B cell (primary cell): ENCODE data around the gene PDIA4. TPM values are rescaled to one million over a fixed set of nuclear protein-coding genes. Genes with fewer than 3 reads are reported as not detected.

ENCODE experiments used
- ATAC-seq: fragments of 200-7000 bp; cut with Tn5 transposase; one replicate; pipeline ENCODE4 v1.10.0; 2021; ENCODE audit warnings: low read depth, mild to moderate bottlenecking, moderate number of reproducible peaks, moderate library complexity
- CTCF ChIA-PET: fragments of 350-600 bp; sonication (Branson Sonifier 250); formaldehyde crosslinking; loops from one replicate; lab custom pipeline; 2021; ENCODE audit warnings: antibody characterized with exemption, inconsistent platforms; lab: Charles Lee
- POLR2A ChIA-PET: fragments of 350-600 bp; sonication (Branson Sonifier 250); formaldehyde crosslinking; loops from one replicate; lab custom pipeline; 2021; ENCODE audit warnings: antibody characterized with exemption; lab: Charles Lee
- DNase-seq: peaks from one replicate; pipeline ENCODE4 v3.0.0; 2013
- H2AFZ ChIP-seq: 2 replicates; pipeline ENCODE4 v1.6.1; 2012; ENCODE audit warnings: mild to moderate bottlenecking, low read depth, low read length; ENCODE audit not compliant: insufficient read depth, poor library complexity, severe bottlenecking
- H3K27ac ChIP-seq, 2 donors: 1 replicate in 1 of 2; 2 replicates in 1 of 2; pipeline ENCODE4 v1.5.1; 2012 to 2013; ENCODE audit warnings: low read length in 2 of 2, mild to moderate bottlenecking in 2 of 2, moderate library complexity in 1 of 2
- H3K27me3 ChIP-seq, 4 experiments: fragments of 200-600 bp in 1 of 4; sonication (generic) in 1 of 4; replicated peaks in 1 of 4; 1 replicate in 2 of 4; 2 replicates in 2 of 4; pipeline versions ENCODE4 v1.6.1 to v1.7.0; 2013 to 2016; ENCODE audit warnings: low read length in 3 of 4, mild to moderate bottlenecking in 2 of 4, mixed read lengths in 1 of 4, moderate library complexity in 1 of 4; ENCODE audit not compliant: insufficient read depth in 4 of 4, control insufficient read depth in 3 of 4; ENCODE audit errors: control extremely low read depth in 1 of 4
- H3K36me3 ChIP-seq, 2 experiments: replicated peaks in 1 of 2; 1 replicate in 1 of 2; 2 replicates in 1 of 2; pipeline versions ENCODE4 v1.6.1 to v1.7.1; 2013; ENCODE audit warnings: low read length in 1 of 2; ENCODE audit not compliant: insufficient read depth in 2 of 2, control insufficient read depth in 1 of 2; ENCODE audit errors: control extremely low read depth in 1 of 2, extremely low read depth in 1 of 2
- H3K4me1 ChIP-seq, 2 donors: fragments of 200-600 bp in 1 of 2; sonication (generic) in 1 of 2; 1 replicate in 1 of 2; 2 replicates in 1 of 2; pipeline versions ENCODE4 v1.5.1 to v1.6.1; 2013 to 2017; ENCODE audit warnings: low read length in 2 of 2; ENCODE audit not compliant: control insufficient read depth in 2 of 2, insufficient read depth in 2 of 2
- H3K4me2 ChIP-seq: replicated peaks from 2 replicates; pipeline ENCODE3; 2012; ENCODE audit warnings: mild to moderate bottlenecking, low read depth, low read length; ENCODE audit not compliant: poor library complexity, severe bottlenecking
- H3K4me3 ChIP-seq, 5 experiments: fragments of 200-600 bp in 1 of 5; sonication (generic) in 1 of 5; 1 replicate in 3 of 5; 2 replicates in 2 of 5; pipeline versions ENCODE4 v1.5.1 to v1.7.0; 2011 to 2016; ENCODE audit warnings: low read length in 4 of 5, mild to moderate bottlenecking in 4 of 5, low read depth in 2 of 5, control low read depth in 1 of 5, moderate library complexity in 1 of 5; ENCODE audit not compliant: insufficient read depth in 1 of 5; ENCODE audit errors: control extremely low read depth in 1 of 5, extremely low read depth in 1 of 5
- H3K79me2 ChIP-seq: fragments of 200-600 bp; sonication (generic); one replicate; pipeline ENCODE4 v1.6.0; 2016; ENCODE audit warnings: low read length; ENCODE audit not compliant: control insufficient read depth, insufficient read depth
- H3K9ac ChIP-seq: fragments of 200-600 bp; sonication (generic); 2 replicates; pipeline ENCODE4 v1.6.1; 2017; ENCODE audit warnings: mild to moderate bottlenecking, low read length, moderate library complexity
- H3K9me3 ChIP-seq, 3 donors: one replicate each; pipeline versions ENCODE4 v1.6.1 to v1.7.1; 2013; ENCODE audit warnings: low read length in 2 of 3; ENCODE audit not compliant: control insufficient read depth in 2 of 3, insufficient read depth in 1 of 3; ENCODE audit errors: control extremely low read depth in 1 of 3
- H4K20me1 ChIP-seq: 2 replicates; pipeline ENCODE4 v1.6.0; 2012; ENCODE audit warnings: mild to moderate bottlenecking, low read length; ENCODE audit not compliant: insufficient read depth, control insufficient read depth, poor library complexity, severe bottlenecking
- H3K27ac Mint-ChIP-seq: one replicate; pipeline ENCODE4 v1.8.0; 2021; ENCODE audit warnings: mixed read lengths
- H3K27me3 Mint-ChIP-seq: one replicate; pipeline ENCODE4 v1.8.0; 2021; ENCODE audit warnings: mixed read lengths
- H3K4me1 Mint-ChIP-seq: one replicate; pipeline ENCODE4 v1.8.0; 2021; ENCODE audit warnings: mixed read lengths
- H3K4me3 Mint-ChIP-seq: one replicate; pipeline ENCODE4 v1.8.0; 2021; ENCODE audit warnings: mixed read lengths
- H3K9me3 Mint-ChIP-seq: one replicate; pipeline ENCODE4 v1.8.0; 2022; ENCODE audit warnings: mixed read lengths; ENCODE audit not compliant: insufficient read depth
- CTCF ChIP-seq: fragments of 200-600 bp; IDR thresholded peaks from one replicate; pipeline ENCODE4 v1.8.0; 2022; ENCODE audit warnings: antibody characterized with exemption, mild to moderate bottlenecking
- EZH2 ChIP-seq: IDR thresholded peaks from 2 replicates; pipeline ENCODE4 v1.6.1; 2012; ENCODE audit warnings: borderline replicate concordance, low read depth, mild to moderate bottlenecking, moderate library complexity, low read length; ENCODE audit not compliant: insufficient read depth, poor library complexity, severe bottlenecking
- WGBS: methylation state at CpG from one replicate; pipeline ENCODE4 v1.1.5; 2013; ENCODE audit warnings: missing lambda C conversion rate; ENCODE audit not compliant: insufficient coverage; 5-methylcytosine and 5-hydroxymethylcytosine counted together
- intact Hi-C: fragments of 100-400 bp; cut with micrococcal nuclease; formaldehyde crosslinking; loops from one replicate; pipeline ENCODE4 v1.10.0; 2022
- polyA plus RNA-seq: library from polyadenylated mRNA; depleted of rRNA; stranded (reverse); fragments of >200 nt; gene quantifications from 2 replicates; pipeline ENCODE4 v1.2.3, GENCODE V29; 2012
- total RNA-seq, 2 donors: library from RNA; stranded (reverse); fragments of 120-200 nt in 1 of 2; gene quantifications; 1 replicate in 1 of 2; 2 replicates in 1 of 2; pipeline versions ENCODE4 v1.2.3 to v1.2.4, GENCODE V29; 2013 to 2022

Gene PDIA4
- total and polyA plus RNA-seq, 2 donors (not counting 1 experiment from before 2014, with no cell fraction given), result 31.6 to 34.7 TPM

- peaks cover 9% of the 10 kb centered on the region for H3K27me3 Mint-ChIP-seq
- peaks cover 2% of the 10 kb centered on the region for H3K9me3 Mint-ChIP-seq
- ATAC-seq, result no peak
- intact Hi-C loops, result no loop called here
- Histone ChIP-seq H3K36me3 (no peaks in the 10 kb centered on the region), H2AFZ (no peak overlapping the region), H3K4me2 (no peak overlapping the region), H3K4me1 (peaks cover 0 to 7% of the 10 kb centered on the region in 2 donors), H3K4me3 (no peak overlapping the region), H3K27ac (no peak overlapping the region), H3K9me3 (no peaks in the 10 kb centered on the region), H3K79me2 (no peaks in the 10 kb centered on the region), H3K9ac (no peak overlapping the region), H4K20me1 (no peaks in the 10 kb centered on the region), H3K27me3 (no peaks in the 10 kb centered on the region)
- no peak overlapping the region for H3K27ac Mint-ChIP-seq
- POLR2A ChIA-PET, result no interaction called here
- H3K4me3 Mint-ChIP-seq, result no peak overlapping the region
- no peak for DNase-seq
- H3K4me1 Mint-ChIP-seq, result peaks cover 9% of the 10 kb centered on the region
- CTCF ChIA-PET, result no interaction called here
- 86% methylated on average over 6 of the region's 8 CpGs for WGBS
- no peak for TF ChIP-seq CTCF
- no peak for TF ChIP-seq EZH2
These were observed 50.2 kb downstream of the PDIA4 start for GRCh38 chr7:148978091-148978490.

DNA sequence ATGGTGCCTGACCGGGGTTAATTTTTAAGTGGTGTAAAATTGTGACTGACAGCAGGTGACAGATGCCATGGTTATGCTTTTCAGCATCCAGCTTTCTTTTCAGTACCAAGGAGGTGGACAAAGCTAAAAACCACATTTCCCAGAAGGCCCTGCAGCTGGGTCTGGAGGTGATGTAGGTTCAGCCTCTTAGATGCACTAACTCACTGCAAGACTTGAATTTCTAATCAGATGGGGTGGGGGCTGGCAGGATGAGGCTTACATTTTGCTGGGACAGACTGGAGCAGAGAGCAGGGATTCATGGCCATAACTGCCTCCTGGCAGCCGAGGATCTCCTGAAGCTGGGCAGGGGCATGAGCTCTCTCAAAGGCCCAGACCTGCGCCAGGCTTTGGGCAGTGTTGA is 52.4 kb downstream of the PDIA4 start:
- H3K4me3 ChIP-seq, result no peak overlapping the region
- no peak overlapping the region for H3K4me2 ChIP-seq
- CTCF ChIA-PET, result interaction anchor here (0.6 to 1.7 kb wide), 4 partner anchors 9 to 64 kb away, joined by 3 to 8 read pairs (median 5); no protein-coding TSS in a partner anchor
- no peaks in the 10 kb centered on the region for H4K20me1 ChIP-seq
- Mint-ChIP-seq H3K27ac (no peak overlapping the region), H3K4me3 (no peak overlapping the region), H3K9me3 (no peaks in the 10 kb centered on the region), H3K27me3 (peaks cover 9% of the 10 kb centered on the region), H3K4me1 (peaks cover 3% of the 10 kb centered on the region)
- no peaks in the 10 kb centered on the region for H3K79me2 ChIP-seq
- H3K27me3 ChIP-seq, result no peaks in the 10 kb centered on the region
- intact Hi-C loops, result no loop called here
- H2AFZ ChIP-seq, result no peak overlapping the region
- POLR2A ChIA-PET, result no interaction called here
- DNase-seq (no peak), ATAC-seq (no peak)
- no peak overlapping the region for H3K9ac ChIP-seq
- no peak overlapping the region for H3K27ac ChIP-seq
- WGBS, result 88% methylated on average over 2 of the region's 3 CpGs
- no peaks in the 10 kb centered on the region for H3K4me1 ChIP-seq
- TF ChIP-seq CTCF (no peak), EZH2 (no peak)
- no peaks in the 10 kb centered on the region for H3K36me3 ChIP-seq
- no peaks in the 10 kb centered on the region for H3K9me3 ChIP-seq
